NCI-H2029 treated with DMSO at 0.1 percent for 48 hours (cell line): ENCODE results near the gene SIX6.
A peak's percentile ranks its signal among the peaks of the same experiment; 100 is the strongest.
"Not testable (repeated sequence)": the region's sequence is repeated elsewhere in the genome, so short reads cannot be mapped to it uniquely, and the experiment has no call there.

Source experiments
- DNase-seq: peaks from one replicate; lab custom pipeline; 2025; lab: John Stamatoyannopoulos, UW

Gene SIX6

DNA sequence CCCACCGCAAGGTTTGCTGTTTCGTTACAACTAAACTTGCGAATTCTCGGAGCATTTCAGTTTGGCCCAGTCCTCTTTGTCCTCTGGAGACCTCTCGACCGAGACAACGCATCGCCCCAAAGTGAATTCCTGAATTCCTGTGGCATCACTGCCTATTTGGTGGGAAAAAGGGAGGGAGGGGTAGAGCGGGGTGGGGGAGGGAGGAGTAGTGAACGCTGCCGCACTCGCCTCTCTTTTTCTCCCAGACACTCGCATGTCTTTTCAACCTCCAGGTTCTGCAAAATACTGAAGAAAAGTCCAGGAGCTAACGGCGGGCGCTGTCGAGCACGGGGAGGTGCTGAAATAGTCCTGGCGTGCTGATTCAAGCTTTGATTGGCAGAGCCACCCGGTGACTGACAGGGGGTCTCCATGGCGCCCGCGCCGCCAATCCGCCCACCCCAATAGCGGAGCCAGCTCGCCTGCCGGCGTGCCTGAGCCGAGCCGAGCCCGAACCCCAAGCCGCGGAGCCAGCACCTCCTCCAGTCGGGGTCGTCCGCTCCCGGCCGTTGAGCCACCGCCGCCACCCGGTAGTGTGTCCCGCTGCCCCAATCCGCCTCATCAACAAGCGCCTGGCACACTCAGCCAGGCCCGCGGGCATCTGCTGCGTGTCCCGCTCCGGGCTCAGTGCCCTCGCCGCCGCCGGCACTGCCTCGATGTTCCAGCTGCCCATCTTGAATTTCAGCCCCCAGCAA, at the start of gene SIX6:
TSS of gene SIX6 (plus strand) at position 440 of the 731 bp plus-strand sequence. CDS start at position 693, 253 bp downstream.
- no peak for DNase-seq

DNA sequence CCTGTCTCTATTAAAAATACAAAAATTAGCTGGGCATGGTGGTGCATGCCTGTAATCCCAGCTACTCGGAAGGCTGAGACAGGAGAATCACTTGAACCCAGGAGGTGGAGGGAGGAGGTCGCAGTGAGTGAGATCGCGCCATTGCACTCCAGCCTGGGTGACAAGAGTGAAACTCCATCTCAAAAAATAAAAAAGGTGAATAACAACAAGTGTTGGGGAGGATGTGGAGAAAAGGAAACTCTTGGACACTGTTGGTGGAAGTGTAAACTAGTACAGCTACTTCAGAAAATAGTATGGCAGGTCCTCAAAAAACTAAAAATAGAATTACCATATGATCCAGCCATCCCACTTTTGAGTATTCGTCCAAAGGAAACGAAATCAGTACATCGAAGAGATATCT, 28.7 kb upstream of the SIX6 start:
- not testable (repeated sequence) for DNase-seq

DNA sequence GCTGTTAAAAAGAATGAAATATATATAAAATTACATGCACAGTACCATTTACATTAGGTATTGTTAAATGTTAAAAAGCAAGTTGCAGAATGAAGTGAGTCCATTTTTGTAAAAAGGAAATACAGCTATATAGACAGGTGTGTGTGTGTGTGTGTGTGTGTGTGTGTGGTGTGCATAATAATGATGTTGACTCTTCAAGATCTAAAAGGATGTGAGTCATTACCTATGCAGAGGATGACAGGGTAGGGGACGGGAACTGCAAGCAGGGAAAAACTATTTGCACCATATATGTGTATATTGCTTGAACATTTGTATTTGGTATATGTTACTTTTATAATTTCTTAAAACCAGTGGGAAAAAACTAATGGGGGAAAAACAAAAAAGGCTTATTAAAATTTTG, 26.2 kb upstream of the SIX6 start:
- peak; percentile 78 for DNase-seq

DNA sequence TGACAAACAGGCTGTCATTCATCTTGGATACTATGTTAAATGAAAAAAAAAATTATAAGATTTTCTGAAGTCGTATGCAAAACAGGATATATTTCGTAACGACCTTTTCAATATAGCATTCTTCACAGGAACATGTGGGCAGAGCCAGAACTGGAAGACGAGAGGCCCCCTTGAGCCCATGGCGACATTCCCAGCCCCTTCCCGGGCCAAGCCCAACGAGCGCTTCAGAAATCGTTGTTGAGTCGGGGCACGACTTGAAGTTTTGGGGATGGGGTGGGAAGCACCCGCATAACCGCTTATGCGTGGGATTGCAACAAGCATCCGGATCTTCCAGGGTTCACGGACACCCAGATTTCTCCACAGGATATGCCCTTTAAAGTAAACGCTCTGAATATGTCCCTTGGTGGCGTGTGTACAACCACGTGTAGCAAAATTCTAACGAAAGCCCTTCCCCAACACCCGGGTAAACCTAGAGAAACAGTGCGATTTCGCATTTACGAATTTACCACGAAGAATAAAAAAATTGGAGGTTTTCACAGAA, 23.8 kb upstream of the SIX6 start:
- no peak for DNase-seq

DNA sequence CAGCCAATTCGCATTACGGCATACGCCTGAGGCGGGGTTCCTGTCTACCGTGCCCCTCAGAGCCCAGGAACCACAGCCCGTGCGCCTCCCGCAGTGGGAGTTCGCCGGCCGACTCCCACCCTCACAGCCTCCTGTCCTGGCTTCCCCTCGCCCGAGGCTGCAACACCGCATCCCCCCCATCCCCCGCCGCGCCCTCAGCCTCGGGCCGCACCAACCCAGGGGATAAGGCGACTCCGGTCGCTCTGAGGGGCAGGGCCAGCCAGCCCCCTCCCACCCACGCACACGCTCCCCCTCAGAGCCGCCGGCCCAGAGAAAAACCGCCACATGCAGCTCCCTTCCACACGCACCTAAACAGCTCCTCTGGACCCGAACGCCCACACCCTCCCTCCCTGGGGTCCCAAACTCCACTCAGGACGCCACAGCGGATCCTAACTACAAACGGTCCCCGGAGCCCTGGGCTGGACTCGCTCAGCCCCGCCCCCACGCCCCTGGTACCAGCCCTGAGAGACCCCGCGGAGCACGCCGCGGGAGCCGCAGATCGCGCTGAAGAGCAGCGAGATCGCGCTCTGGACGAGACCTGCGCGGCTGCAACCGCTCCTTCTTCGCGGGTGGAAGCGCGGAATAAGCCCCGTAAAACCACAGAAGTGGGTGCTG, 23.2 kb upstream of the SIX6 start, which contains the start of gene C14orf39:
TSS of gene C14orf39 (minus strand) at position 466 of the 654 bp plus-strand sequence. CDS start 985 bp downstream, outside the sequence.
- no peak for DNase-seq

DNA sequence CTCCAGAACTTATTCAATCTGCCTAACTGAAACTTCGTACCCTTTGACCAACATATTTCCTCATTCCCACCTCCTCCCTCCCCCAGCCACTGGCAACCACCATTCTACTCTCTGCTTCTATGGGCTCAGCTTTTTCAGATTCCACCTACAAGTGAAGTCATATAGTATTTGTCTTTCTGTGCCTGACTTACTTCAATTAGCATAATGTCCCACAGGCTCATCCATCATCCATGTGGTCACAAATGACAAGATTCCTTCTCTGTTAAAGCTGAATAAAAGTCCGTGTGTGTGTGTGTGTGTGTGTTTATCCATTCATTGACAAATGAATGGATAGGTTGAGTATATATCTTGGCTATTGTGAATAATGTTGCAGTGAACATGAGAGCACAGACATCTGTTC, 21.7 kb upstream of the SIX6 start:
- no peak for DNase-seq

DNA sequence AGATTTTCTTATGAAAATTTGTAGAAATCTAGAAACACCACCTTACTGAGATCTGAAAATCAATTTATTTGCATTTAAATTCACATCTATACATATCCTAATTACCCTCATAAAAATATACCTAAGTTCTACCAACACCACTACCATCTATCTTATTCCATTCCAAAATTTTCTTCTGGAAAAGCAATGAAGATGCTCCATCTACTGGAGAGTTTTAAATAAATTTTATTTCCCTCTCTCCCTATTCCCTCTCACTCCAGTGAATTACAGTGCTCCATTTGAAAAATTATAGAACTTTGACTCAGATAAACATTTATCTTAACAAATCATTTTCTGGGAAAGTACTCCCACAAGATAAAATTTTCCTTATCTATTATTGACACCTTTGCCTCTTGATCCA, 20.8 kb upstream of the SIX6 start:
- DNase-seq, result peak; percentile 30

DNA sequence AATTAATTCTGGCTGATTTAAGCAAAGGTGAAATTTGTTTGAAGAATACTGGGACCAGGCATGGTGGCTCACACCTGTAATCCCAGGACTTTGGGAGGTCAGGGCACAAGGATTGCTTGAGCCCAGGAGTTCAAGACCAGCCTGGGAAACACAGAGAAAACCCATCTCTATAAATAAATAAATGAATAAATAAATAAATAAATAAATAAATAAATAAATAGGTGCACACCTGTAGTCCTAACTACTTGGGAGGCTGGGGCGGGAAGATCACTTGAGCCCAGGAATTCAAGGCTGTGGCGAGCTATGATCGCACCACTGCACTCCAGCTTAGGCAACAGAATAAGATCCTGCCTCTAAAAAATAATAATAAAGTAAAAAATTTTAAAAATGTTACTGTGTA, 18.7 kb upstream of the SIX6 start:
- DNase-seq, result no peak

DNA sequence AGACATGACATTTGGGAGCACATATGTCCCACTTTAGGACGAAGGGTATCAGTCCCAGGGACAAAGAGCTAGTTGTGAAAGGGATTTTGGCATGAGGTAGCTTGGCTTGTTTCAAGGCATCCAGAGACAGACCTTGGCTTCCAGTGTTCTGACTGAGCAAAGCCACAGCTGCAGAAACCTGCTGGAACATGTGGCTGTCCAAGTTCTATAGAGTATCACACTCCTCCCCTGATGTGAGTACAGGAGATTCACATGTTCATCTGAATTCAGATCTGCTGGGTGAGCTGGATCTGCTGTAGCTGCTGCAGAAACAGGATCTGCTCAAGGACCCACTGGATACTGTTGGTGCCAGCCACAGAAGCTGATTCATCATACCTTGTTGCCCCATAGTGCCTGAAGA, 13.0 kb upstream of the SIX6 start:
- no peak for DNase-seq

DNA sequence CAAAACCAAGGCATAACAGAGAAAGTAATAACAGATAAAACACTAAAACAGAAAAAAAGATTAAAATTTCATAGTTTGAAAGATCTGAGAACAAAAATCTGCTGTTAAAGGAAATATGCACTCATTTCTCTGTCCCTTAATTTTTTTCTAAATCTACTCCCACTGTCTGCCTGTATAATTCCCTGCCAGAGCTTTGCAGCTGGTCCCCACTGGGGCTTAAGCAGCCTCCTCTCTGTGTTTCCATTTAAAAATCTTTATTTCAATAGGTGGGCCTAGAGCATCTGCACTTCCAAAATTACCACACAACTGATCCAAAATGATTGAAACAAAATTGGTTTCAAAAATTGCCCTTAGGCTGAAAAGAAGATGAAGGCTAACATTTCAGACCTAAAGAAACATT, 6.4 kb upstream of the SIX6 start:
- DNase-seq, result no peak

DNA sequence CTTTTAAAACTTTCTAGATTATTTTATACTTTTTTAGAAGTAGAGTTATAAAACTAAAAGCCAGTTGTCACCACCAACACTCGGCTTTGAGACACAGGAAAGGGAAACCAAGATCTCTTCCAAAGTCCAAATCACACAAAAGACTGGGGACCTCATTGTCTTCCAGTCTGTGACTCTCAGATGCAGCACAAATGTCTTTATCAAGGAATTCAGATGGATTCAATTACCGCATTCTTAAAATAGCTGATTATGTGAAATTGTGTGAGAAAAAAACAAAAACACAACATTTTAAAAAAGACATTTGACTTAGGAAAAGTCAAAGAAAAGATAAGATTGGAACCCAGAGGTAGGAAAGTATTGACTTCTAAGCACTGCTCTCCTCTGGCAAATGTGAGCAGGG, 3.5 kb upstream of the SIX6 start:
- no peak for DNase-seq

DNA sequence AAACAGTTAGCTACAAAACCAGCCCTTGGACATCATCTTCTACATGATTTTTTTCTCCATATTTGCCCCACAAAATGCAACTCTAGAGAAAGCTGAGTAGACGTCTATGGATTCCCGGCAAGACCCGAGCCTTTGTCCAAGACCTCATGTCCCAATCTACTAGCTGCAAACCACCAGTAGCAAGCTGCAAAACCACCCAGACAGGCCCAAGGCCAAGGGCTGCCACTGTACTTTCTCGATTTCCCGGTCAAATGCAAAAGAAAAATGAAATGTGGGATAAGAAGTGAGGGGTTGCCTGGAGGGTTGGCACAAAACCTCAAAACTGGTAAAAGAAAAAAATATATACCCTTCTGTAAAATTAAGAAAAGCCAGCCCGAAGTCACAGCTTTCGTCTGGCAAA, 2.9 kb upstream of the SIX6 start:
- DNase-seq, result no peak

DNA sequence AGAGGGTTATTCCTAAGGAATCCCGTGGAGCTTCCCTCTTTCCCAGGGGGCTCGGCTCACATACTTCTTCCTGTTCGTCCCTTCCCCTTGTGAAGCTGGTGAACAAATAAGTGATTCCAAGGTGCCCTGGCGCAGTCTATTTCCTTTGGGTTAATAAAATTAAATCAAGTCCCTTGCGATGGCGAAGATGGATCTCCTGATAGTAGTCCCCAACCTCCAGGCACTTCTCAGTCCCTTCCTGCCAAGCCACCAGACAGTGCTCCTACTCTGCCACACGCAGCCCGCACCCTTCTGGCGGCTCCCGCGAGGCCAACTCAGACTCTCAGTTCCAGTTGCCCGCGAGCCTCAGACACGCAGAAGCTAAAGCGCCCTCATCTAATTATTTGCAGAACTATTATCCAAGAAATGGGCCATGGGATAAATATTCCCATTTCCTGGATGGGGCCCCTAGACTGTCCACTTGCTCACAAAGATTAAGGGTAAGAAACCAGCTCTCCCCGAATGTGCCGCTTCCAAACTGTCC, 2.4 kb upstream of the SIX6 start:
- DNase-seq, result no peak

DNA sequence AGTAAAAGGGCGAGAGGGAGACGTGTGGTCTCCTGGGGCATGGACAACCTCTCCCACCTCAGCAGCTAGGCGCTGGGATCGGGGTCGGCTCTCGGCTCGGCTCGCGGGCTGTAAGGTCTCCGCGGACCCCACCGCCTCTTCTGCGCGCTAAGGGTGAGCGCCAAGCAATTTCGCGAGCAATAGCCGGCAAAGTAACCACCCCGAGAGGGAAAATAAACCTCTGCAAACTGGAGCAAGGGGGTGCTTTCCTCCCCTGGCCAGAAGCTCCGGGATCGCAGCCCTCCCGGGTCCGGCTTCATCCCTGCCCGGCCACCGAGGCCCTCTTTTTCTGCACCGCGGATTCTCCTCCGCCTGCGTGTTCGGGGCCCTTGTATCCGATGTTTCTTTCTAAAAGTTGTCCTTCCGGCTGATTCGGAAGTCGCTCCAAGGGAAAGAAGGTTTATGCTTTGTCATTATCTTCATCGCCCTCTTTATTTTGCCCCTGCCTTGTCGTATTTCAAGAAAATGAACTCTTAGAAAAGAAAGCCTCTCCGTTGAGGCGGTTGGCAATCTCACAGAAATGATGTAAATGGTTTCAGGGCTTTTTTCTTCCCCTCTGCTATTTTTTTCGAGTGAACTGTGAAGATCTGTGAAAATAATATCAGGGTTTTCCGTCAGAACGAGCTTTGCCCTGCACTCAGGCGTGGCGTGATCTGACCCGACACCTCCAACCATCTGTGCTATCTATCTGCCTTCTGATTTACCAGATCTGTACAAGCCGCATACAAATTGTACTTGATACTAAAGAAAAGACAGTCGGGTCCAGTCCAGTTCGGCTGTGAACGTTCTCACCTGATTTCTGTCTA, 1.7 kb upstream of the SIX6 start:
- no peak for DNase-seq

DNA sequence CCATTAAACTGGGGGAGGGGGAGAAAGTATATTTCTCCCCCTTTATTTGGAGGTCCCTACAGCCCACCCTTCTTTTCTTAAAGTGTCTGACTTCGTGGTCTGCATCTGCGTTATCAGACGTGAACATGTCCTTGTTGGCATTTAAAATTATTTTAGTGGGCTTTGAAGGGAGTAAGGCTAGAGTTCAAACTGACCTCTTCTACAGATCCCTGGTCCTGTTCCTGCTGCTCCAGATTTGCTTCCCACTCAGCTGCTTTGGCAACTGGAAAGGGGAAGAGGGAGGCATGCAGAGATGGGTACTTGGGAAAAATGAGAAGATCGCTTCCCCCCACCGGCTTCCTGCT, 611 bp upstream of the SIX6 start:
- no peak for DNase-seq

DNA sequence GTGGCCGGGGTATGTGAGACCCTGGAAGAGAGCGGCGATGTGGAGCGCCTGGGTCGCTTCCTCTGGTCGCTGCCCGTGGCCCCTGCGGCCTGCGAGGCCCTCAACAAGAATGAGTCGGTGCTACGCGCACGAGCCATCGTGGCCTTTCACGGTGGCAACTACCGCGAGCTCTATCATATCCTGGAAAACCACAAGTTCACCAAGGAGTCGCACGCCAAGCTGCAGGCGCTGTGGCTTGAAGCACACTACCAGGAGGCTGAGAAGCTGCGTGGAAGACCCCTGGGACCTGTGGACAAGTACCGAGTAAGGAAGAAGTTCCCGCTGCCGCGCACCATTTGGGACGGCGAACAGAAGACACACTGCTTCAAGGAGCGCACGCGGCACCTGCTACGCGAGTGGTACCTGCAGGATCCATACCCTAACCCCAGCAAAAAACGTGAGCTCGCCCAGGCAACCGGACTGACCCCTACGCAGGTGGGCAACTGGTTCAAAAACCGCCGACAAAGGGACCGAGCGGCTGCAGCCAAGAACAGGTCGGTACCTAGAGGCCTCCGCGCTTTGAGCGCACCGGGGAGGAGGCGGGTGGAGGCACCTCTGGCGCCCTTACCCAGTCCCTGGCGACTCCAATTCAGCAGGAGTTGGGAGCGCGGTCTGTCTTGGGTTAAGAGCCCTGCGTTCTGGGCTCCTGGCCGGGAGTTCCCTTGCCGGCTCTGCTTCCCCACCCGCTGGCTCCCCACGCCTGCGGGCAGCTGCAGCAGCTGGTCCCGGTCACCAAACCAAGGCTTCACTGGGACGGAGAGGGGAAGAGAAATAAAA, 700 bp downstream of the SIX6 start:
- DNase-seq, result peak; percentile 68

DNA sequence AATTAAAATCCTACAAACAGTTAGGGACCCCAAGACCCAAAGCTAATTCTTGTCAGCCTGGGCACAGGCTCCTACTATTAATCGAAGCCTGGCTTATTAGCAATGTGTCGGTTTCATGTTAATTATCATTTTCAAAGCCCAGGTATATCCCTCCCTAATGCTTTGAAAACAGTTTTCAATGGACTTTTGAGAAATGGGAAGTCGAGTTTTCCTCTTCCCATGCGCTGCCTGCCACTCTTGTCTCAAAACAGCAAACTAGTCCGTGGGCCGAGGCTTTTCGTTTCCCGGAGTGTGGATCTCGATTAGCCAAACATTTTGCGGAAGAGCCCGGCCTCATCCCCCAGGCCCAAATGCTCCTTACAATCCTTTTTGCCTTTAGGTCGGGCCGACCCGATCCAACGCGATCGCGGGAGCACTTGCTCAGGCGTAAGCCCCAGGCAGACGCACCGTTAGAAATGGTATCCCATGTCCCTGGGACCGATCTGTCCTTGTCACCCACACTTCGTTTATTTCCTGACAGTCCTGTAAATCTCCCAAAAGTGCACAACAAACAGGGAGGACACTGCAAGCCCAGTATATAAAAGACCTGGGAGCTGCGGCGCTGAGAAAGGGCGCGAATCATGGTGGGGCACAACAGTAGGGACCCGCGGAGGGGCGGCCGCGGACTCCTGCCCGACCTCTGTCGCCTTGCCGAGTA, 1.5 kb downstream of the SIX6 start:
- DNase-seq, result no peak

DNA sequence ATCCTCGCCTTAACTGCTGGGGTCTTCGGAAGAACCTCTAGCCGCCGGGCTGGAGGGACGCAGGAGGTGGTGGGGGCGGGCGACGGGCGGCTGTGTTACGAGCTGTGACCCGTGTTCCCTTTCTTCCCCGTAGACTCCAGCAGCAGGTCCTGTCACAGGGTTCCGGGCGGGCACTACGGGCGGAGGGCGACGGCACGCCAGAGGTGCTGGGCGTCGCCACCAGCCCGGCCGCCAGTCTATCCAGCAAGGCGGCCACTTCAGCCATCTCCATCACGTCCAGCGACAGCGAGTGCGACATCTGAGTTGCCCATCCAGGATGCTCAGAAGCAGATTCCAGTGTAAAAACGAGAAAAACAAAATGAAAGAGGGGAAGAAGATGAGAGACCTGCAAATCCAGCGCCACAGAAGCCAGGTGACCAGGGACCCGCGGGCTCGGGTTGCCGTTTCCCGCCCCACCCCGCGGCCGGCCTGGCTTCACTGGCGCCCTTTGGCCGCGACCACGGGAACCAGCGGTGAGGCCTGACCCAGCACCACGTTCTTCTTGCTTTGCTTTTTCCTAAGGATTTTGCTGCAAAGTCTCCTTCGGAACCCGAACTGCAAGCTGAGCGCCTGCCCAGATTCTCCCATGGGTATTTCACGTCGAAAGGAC, 2.1 kb downstream of the SIX6 start:
- peak; percentile 57 for DNase-seq

DNA sequence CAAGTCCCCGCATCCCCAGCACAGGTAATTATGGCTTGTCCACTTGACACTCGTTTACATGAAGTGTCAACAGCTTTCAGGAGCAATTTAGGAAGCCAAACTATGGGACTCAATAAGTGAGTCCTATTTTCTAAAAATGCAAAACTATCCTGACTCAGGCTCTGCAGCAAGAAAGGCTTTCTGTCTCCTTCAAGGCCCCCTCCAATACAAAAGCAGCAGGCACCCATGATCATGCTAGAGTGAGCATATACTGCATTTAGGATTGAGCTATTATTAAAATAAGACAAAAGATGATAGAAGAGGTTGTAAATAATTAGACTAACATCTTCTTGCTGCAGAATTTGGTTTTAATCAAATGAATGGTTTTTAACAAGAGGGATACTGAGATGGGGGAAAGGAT, 3.2 kb downstream of the SIX6 start:
- DNase-seq, result no peak

DNA sequence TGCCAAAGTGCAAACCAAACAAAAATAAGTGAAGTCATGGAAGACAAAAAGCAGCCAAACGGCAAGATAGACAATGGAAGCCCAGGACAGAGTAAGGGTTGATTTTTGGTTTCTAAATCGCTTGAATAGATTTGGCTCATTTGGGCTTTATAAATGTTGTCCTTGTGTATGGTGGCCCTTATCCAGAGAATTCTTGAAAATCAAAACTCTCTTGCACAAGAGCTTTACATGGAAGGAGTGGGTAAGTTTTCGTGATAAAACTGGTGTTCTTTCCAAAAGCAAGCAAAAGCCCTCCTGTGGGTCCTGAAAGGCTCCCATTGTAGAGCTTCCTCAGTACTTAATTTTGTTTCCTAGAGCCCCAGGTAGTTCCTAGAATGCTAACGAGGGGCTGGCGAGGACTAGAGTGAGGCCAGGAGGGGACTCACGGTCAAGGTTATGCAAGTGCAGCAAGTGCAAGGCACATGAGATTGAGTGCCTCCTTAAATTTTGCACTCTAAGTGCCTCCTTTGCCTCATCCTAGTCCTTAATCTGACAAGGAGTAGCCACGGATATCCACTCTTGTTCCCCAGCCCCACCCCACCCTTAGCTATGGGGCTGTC, 4.1 kb downstream of the SIX6 start:
- peak; percentile 22 for DNase-seq
